DOHH2 (cell line): ENCODE results near the gene CNTN5.

Experiments
- H3F3A ChIP-seq: fragments of 200-600 bp; sonication (generic), shearing (Covaris generic); 2 replicates; pipeline ENCODE4 v1.6.0; 2016; ENCODE audit warnings: antibody characterized with exemption, mild to moderate bottlenecking; ENCODE audit not compliant: control insufficient read depth, insufficient read depth
- H3K27ac ChIP-seq: fragments of 200-600 bp; sonication (generic); 2 replicates; pipeline ENCODE4 v1.5.1; 2014; ENCODE audit warnings: low read depth, mild to moderate bottlenecking, low read length, moderate library complexity
- H3K27me3 ChIP-seq: fragments of 200-600 bp; sonication (generic); 2 replicates; pipeline ENCODE4 v1.6.1; 2014; ENCODE audit warnings: mild to moderate bottlenecking, low read length, mixed read lengths; ENCODE audit not compliant: control insufficient read depth
- H3K36me3 ChIP-seq: fragments of 200-600 bp; sonication (generic); 2 replicates; pipeline ENCODE4 v1.6.1; 2014; ENCODE audit warnings: mild to moderate bottlenecking, low read length, moderate library complexity, mixed read lengths; ENCODE audit not compliant: control insufficient read depth
- H3K4me1 ChIP-seq: fragments of 200-600 bp; sonication (generic); 2 replicates; pipeline ENCODE4 v1.6.1; 2014; ENCODE audit warnings: mild to moderate bottlenecking, low read length, mixed read lengths; ENCODE audit not compliant: control insufficient read depth
- H3K4me2 ChIP-seq: fragments of 200-600 bp; sonication (generic); 2 replicates; pipeline ENCODE4 v1.6.0; 2014; ENCODE audit warnings: mild to moderate bottlenecking, low read length, moderate library complexity
- H3K4me3 ChIP-seq: fragments of 200-600 bp; sonication (generic); 2 replicates; pipeline ENCODE4 v1.5.1; 2014; ENCODE audit warnings: mild to moderate bottlenecking, low read length, mixed read lengths
- H3K79me2 ChIP-seq: fragments of 200-600 bp; sonication (generic); 2 replicates; pipeline ENCODE4 v1.6.1; 2014; ENCODE audit warnings: mild to moderate bottlenecking, low read length, mixed read lengths; ENCODE audit not compliant: control insufficient read depth
- H3K9me2 ChIP-seq: fragments of 200-600 bp; sonication (generic); replicated peaks from 2 replicates; pipeline ENCODE4 v1.6.1; 2014; ENCODE audit warnings: mild to moderate bottlenecking, low read length, mixed read lengths; ENCODE audit not compliant: control insufficient read depth
- H3K9me3 ChIP-seq: fragments of 200-600 bp; sonication (generic); 2 replicates; pipeline ENCODE4 v1.6.1; 2014; ENCODE audit warnings: antibody characterized with exemption, low read length, mixed read lengths; ENCODE audit not compliant: control insufficient read depth, insufficient read depth
- H4K20me1 ChIP-seq: fragments of 200-600 bp; sonication (generic); 2 replicates; pipeline ENCODE4 v1.6.0; 2014; ENCODE audit warnings: low read depth, mild to moderate bottlenecking, antibody characterized with exemption, low read length, moderate library complexity; ENCODE audit not compliant: control insufficient read depth, insufficient read depth
- CTCF ChIP-seq: fragments of 200-600 bp; sonication (generic); IDR thresholded peaks from one replicate; pipeline ENCODE4 v1.5.1; 2014; ENCODE audit warnings: antibody characterized with exemption, mild to moderate bottlenecking, low read depth, low read length; ENCODE audit not compliant: poor library complexity, severe bottlenecking
- EZH2phosphoT487 ChIP-seq: fragments of 200-600 bp; sonication (generic); IDR thresholded peaks from 2 replicates; pipeline ENCODE4 v1.6.1; 2017; ENCODE audit warnings: borderline replicate concordance, mild to moderate bottlenecking, antibody characterized with exemption, low read length, moderate library complexity, mixed read lengths

The CNTN5 gene

GRCh38 chr11:99238401-99238800 is 217.7 kb downstream of the CNTN5 start:
- Histone ChIP-seq H3K4me3 (no peak overlapping the region), H3K4me2 (no peak overlapping the region), H3F3A (no peaks in the 10 kb centered on the region), H3K9me3 (no peaks in the 10 kb centered on the region), H3K9me2 (no peaks in the 10 kb centered on the region), H3K36me3 (no peaks in the 10 kb centered on the region), H3K27ac (no peak overlapping the region), H3K27me3 (no peaks in the 10 kb centered on the region), H4K20me1 (no peaks in the 10 kb centered on the region), H3K79me2 (no peaks in the 10 kb centered on the region), H3K4me1 (no peaks in the 10 kb centered on the region)
- TF ChIP-seq EZH2phosphoT487 (no peak), CTCF (no peak)

GRCh38 chr11:99240192-99241030 is 219.7 kb downstream of the CNTN5 start:
- no peaks in the 10 kb centered on the region for H3K9me3 ChIP-seq
- H3F3A ChIP-seq: no peaks in the 10 kb centered on the region
- no peaks in the 10 kb centered on the region for H3K79me2 ChIP-seq
- no peak overlapping the region for H3K27ac ChIP-seq
- TF ChIP-seq EZH2phosphoT487 (no peak), CTCF (no peak)
- H3K4me3 ChIP-seq: no peak overlapping the region
- no peak overlapping the region for H3K4me2 ChIP-seq
- no peaks in the 10 kb centered on the region for H3K27me3 ChIP-seq
- H3K9me2 ChIP-seq: no peaks in the 10 kb centered on the region
- H4K20me1 ChIP-seq: no peaks in the 10 kb centered on the region
- H3K36me3 ChIP-seq: no peaks in the 10 kb centered on the region
- no peaks in the 10 kb centered on the region for H3K4me1 ChIP-seq

GRCh38 chr11:99241066-99241465 is 220.3 kb downstream of the CNTN5 start:
- TF ChIP-seq EZH2phosphoT487: no peak
- no peak for TF ChIP-seq CTCF
- H3K4me2 ChIP-seq: no peak overlapping the region

More at GRCh38 chr11:99241066-99241465, 220.3 kb downstream of the CNTN5 start:
- H3K9me2 ChIP-seq: no peaks in the 10 kb centered on the region
- no peaks in the 10 kb centered on the region for H3K27me3 ChIP-seq
- H3K36me3 ChIP-seq: no peaks in the 10 kb centered on the region
- H3K79me2 ChIP-seq: no peaks in the 10 kb centered on the region
- H3K4me3 ChIP-seq: no peak overlapping the region
- H3K9me3 ChIP-seq: no peaks in the 10 kb centered on the region
- H3K27ac ChIP-seq: no peak overlapping the region
- no peaks in the 10 kb centered on the region for H3K4me1 ChIP-seq
- H4K20me1 ChIP-seq: no peaks in the 10 kb centered on the region
- no peaks in the 10 kb centered on the region for H3F3A ChIP-seq
